Neutrophil (primary cell): ENCODE data around the gene MAN1A1.

Experiments used
- H3K27ac ChIP-seq: fragments of 200-600 bp; sonication (generic); 2 replicates; pipeline ENCODE4 v1.5.1; 2016; ENCODE audit warnings: mild to moderate bottlenecking, moderate library complexity
- H3K27me3 ChIP-seq: fragments of 200-600 bp; sonication (generic); 2 replicates; pipeline ENCODE4 v1.6.0; 2016; ENCODE audit warnings: mild to moderate bottlenecking
- H3K36me3 ChIP-seq: fragments of 200-600 bp; sonication (generic); 2 replicates; pipeline ENCODE4 v1.5.1; 2017
- H3K4me1 ChIP-seq, 2 experiments: fragments of 200-600 bp in 1 of 2; sonication (generic) in 1 of 2; 1 replicate in 1 of 2; 2 replicates in 1 of 2; pipeline versions ENCODE4 v1.5.1 to v1.6.1; 2013 to 2016; ENCODE audit warnings: low read depth in 1 of 2, low read length in 1 of 2, mild to moderate bottlenecking in 1 of 2, moderate library complexity in 1 of 2; ENCODE audit not compliant: control insufficient read depth in 1 of 2, insufficient read depth in 1 of 2
- H3K4me3 ChIP-seq, 2 experiments: fragments of 200-600 bp in 1 of 2; sonication (generic) in 1 of 2; 1 replicate in 1 of 2; 2 replicates in 1 of 2; pipeline ENCODE4 v1.5.1; 2013 to 2016; ENCODE audit warnings: low read depth in 1 of 2, low read length in 1 of 2, mild to moderate bottlenecking in 1 of 2, moderate library complexity in 1 of 2
- H3K9me3 ChIP-seq: fragments of 200-600 bp; sonication (generic); 2 replicates; pipeline ENCODE4 v1.5.1; 2016
- CTCF ChIP-seq: fragments of 200-600 bp; sonication (generic); IDR thresholded peaks from 2 replicates; pipeline ENCODE4 v1.5.1; 2016; ENCODE audit warnings: antibody characterized with exemption

Gene MAN1A1

GRCh38 chr6:119346450-119346849 lies 3.1 kb downstream of the MAN1A1 start:
- peak overlapping the region; percentile 88 to 89 for H3K4me3 ChIP-seq
- no peaks in the 10 kb centered on the region for H3K9me3 ChIP-seq
- H3K4me1 ChIP-seq = peaks cover 28 to 34% of the 10 kb centered on the region in 2 experiments
- no peak overlapping the region for H3K27ac ChIP-seq
- H3K27me3 ChIP-seq = no peaks in the 10 kb centered on the region
- no peaks in the 10 kb centered on the region for H3K36me3 ChIP-seq
- no peak for TF ChIP-seq CTCF

GRCh38 chr6:119345114-119345513 lies 4.4 kb downstream of the MAN1A1 start:
- Histone ChIP-seq H3K27ac (no peak overlapping the region), H3K27me3 (no peaks in the 10 kb centered on the region), H3K4me1 (peaks cover 39 to 40% of the 10 kb centered on the region in 2 experiments), H3K9me3 (no peaks in the 10 kb centered on the region), H3K4me3 (no peak overlapping the region), H3K36me3 (no peaks in the 10 kb centered on the region)
- no peak for TF ChIP-seq CTCF

GRCh38 chr6:119344306-119344705 lies 5.3 kb downstream of the MAN1A1 start:
- peaks cover 46 to 47% of the 10 kb centered on the region in 2 experiments for H3K4me1 ChIP-seq
- no peaks in the 10 kb centered on the region for H3K36me3 ChIP-seq
- H3K27me3 ChIP-seq = no peaks in the 10 kb centered on the region
- no peaks in the 10 kb centered on the region for H3K9me3 ChIP-seq
- H3K27ac ChIP-seq = no peak overlapping the region
- no peak for TF ChIP-seq CTCF
- no peak overlapping the region for H3K4me3 ChIP-seq

GRCh38 chr6:119343573-119344146 lies 5.9 kb downstream of the MAN1A1 start:
- Histone ChIP-seq H3K9me3 (no peaks in the 10 kb centered on the region), H3K4me1 (peaks cover 47 to 50% of the 10 kb centered on the region in 2 experiments), H3K36me3 (no peaks in the 10 kb centered on the region), H3K27me3 (no peaks in the 10 kb centered on the region), H3K27ac (no peak overlapping the region), H3K4me3 (no peak overlapping the region)
- no peak for TF ChIP-seq CTCF

GRCh38 chr6:119343167-119343566 lies 6.4 kb downstream of the MAN1A1 start:
- H3K27ac ChIP-seq = no peak overlapping the region
- H3K9me3 ChIP-seq = no peaks in the 10 kb centered on the region
- no peaks in the 10 kb centered on the region for H3K36me3 ChIP-seq
- H3K4me3 ChIP-seq = no peak overlapping the region
- H3K27me3 ChIP-seq = no peaks in the 10 kb centered on the region
- H3K4me1 ChIP-seq = peaks cover 43 to 47% of the 10 kb centered on the region in 2 experiments
- TF ChIP-seq CTCF = no peak
